HepG2 (cell line): ENCODE results near the gene CCL17. TPM values are rescaled to one million over a fixed set of nuclear protein-coding genes. Genes with fewer than 3 reads are reported as not detected.

ENCODE experiments used
- ATF7 ChIP-seq, 2 experiments: fragments of 450-650 bp in 1 of 2; sonication (generic) in 1 of 2; formaldehyde crosslinking in 1 of 2; IDR thresholded peaks; 2 replicates each; pipeline versions ENCODE4 v1.4.0 to v1.6.1; 2016 to 2020; ENCODE audit warnings: antibody characterized with exemption in 1 of 2, mild to moderate bottlenecking in 1 of 2, missing genetic modification reagents in 1 of 2
- BATF2 ChIP-seq: sonication (generic); formaldehyde crosslinking; IDR thresholded peaks from 2 replicates; pipeline ENCODE4 v1.8.0; 2022; ENCODE audit warnings: mild to moderate bottlenecking, missing genetic modification reagents, moderate library complexity
- CHCHD3 ChIP-seq: sonication (generic); formaldehyde crosslinking; IDR thresholded peaks from 2 replicates; pipeline ENCODE4 v1.8.0; 2022; ENCODE audit warnings: mild to moderate bottlenecking, missing genetic modification reagents, moderate library complexity
- MAX ChIP-seq: IDR thresholded peaks from 2 replicates; pipeline ENCODE4 v1.6.1; 2012; ENCODE audit warnings: inconsistent platforms
- SCMH1 ChIP-seq: sonication (generic); formaldehyde crosslinking; IDR thresholded peaks from 2 replicates; pipeline ENCODE4 v1.9.0; 2021; ENCODE audit warnings: missing genetic modification reagents, mild to moderate bottlenecking, borderline replicate concordance
- SNAPC4 ChIP-seq: sonication (generic); formaldehyde crosslinking; IDR thresholded peaks from 2 replicates; pipeline ENCODE4 v1.4.0; 2020; ENCODE audit warnings: mild to moderate bottlenecking, missing genetic modification reagents
- ZNF343 ChIP-seq: sonication (generic); formaldehyde crosslinking; IDR thresholded peaks from 2 replicates; pipeline ENCODE4 v1.4.0; 2020; ENCODE audit warnings: mild to moderate bottlenecking, missing genetic modification reagents
- ZNF607 ChIP-seq: sonication (generic); formaldehyde crosslinking; IDR thresholded peaks from 2 replicates; pipeline ENCODE4 v1.5.1; 2020; ENCODE audit warnings: missing genetic modification reagents, mild to moderate bottlenecking, borderline replicate concordance
- ZNF761 ChIP-seq: sonication (generic); formaldehyde crosslinking; conservative IDR thresholded peaks from 2 replicates; pipeline ENCODE4 v1.4.0; 2020; ENCODE audit warnings: mild to moderate bottlenecking, missing genetic modification reagents
- polyA plus RNA-seq, 8 experiments: library from polyadenylated mRNA; depleted of rRNA in 3 of 8; stranded (reverse) in 7 of 8; unstranded in 1 of 8; fragments of >200 nt; fragmentation: Illumina TruSeq in 4 of 8; extraction: Trizol in 4 of 8; gene quantifications; 2 replicates each; pipeline versions ENCODE4 v1.2.1 to v1.2.3, GENCODE V29; 2011 to 2016; ENCODE audit warnings: low read depth in 4 of 8, missing spikeins in 1 of 8, mixed read lengths in 1 of 8; ENCODE audit not compliant: insufficient read depth in 1 of 8
- total RNA-seq, 5 experiments: library from RNA; depleted of rRNA; stranded (reverse); fragments of >200 nt; fragmentation: Illumina TruSeq; extraction: Trizol; gene quantifications; 2 replicates each; pipeline ENCODE4 v1.2.3, GENCODE V29; 2016; ENCODE audit warnings: low read depth in 1 of 5
- TF ChIP-seq, protein P1 (sequence below): sonication (generic); formaldehyde crosslinking; IDR thresholded peaks from 2 replicates; pipeline ENCODE4 v1.8.1; 2023; ENCODE audit warnings: missing genetic modification reagents, inconsistent platforms, borderline replicate concordance

Gene CCL17
- total and polyA plus RNA-seq, 2 of the 13 experiments (the other 11 are each of a cell fraction or from before 2014, with no cell fraction given), result not detected

GRCh38 chr16:57384248-57385070 lies 20.1 kb upstream of the CCL17 start (continued):
- TF ChIP-seq, protein P1, sequence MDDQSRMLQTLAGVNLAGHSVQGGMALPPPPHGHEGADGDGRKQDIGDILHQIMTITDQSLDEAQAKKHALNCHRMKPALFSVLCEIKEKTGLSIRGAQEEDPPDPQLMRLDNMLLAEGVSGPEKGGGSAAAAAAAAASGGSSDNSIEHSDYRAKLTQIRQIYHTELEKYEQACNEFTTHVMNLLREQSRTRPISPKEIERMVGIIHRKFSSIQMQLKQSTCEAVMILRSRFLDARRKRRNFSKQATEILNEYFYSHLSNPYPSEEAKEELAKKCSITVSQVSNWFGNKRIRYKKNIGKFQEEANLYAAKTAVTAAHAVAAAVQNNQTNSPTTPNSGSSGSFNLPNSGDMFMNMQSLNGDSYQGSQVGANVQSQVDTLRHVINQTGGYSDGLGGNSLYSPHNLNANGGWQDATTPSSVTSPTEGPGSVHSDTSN (CRISPR knock-in tag), result no peak
- TF ChIP-seq SCMH1 (CRISPR knock-in tag) (no peak), ATF7 (IDR thresholded peaks at IDR 0.05) (no peak), ATF7 (CRISPR knock-in tag; IDR thresholded peaks at IDR 0.05) (peak; percentile 38; the same call in 1 of the 2 replicates), MAX (peak; percentile 25; the same call in 1 of the 2 replicates), ZNF761 (CRISPR knock-in tag) (0 out of 2 replicates have a peak, but pooled peaks have one; percentile 56), ZNF343 (CRISPR knock-in tag) (peak; percentile 19; the same call in 1 of the 2 replicates), SNAPC4 (peak; percentile 83; the same call in 1 of the 2 replicates), BATF2 (CRISPR knock-in tag) (peak; percentile 70; the same call in 1 of the 2 replicates), CHCHD3 (CRISPR knock-in tag) (0 out of 2 replicates have a peak, but pooled peaks have one; percentile 45), ZNF607 (no peak)
